ENCODE measurements around the gene RSF1.

RSF1 gene

GRCh38 chr11:77687088-77687487 lies 133.4 kb downstream of the RSF1 start:
- peak in 1 of 4 experiments; percentile 5 for DNase-seq

DNA sequence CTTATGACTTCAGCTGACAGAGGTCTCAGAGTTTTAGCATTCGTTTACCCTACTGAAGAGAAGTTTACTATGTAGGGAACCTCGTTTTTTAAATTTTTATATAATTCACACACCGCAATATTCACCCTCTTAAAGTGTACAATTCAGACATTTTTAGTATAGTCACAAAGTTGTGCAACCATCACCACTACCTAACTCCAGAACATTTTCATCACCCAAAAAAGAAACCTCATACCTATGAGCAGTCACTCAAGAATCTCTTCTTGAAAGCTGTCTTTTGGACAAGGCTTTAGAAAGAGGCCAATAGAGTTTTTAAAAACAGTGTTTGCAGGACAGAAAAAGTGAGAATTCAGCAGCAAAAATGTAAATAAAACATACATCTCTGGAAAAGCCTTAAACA lies 143.4 kb downstream of the RSF1 start:
- DNase-seq: no peak

- no peak for DNase-seq
These were observed 148.3 kb downstream of the RSF1 start for GRCh38 chr11:77672264-77672663.

DNA sequence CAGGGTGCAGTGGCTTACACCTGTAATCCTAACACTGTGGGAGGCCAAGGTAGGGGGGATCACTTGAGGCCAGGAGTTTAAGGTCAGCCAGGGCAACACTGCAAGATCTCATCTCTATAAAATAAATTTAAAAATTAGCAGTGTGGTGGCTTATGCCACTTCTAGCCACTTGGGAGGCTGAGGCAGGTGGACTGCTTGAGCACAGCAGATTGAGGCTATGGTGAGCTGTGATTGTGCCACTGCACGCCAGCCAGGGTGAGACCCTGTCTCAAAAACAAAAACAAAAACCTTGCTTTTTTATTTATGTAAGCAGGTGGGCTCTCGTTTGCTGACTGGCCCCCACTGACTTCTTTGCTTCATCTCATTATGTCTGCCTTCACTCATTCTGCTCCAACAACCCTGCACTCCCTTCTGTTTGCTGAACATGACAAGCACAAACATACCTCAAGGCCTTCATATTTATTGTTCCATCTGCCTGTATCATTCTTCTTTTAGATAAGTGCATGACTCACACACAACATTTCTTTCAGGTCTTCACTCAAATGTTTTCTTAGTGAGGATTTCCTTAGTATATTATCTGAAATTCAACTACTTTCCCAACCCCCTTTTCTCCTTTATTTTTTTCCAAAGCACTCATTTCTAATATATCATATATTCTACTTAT lies 150.5 kb downstream of the RSF1 start:
- DNase-seq: no peak

GRCh38 chr11:77668760-77669159 lies 151.8 kb downstream of the RSF1 start:
- no peak for DNase-seq

DNA sequence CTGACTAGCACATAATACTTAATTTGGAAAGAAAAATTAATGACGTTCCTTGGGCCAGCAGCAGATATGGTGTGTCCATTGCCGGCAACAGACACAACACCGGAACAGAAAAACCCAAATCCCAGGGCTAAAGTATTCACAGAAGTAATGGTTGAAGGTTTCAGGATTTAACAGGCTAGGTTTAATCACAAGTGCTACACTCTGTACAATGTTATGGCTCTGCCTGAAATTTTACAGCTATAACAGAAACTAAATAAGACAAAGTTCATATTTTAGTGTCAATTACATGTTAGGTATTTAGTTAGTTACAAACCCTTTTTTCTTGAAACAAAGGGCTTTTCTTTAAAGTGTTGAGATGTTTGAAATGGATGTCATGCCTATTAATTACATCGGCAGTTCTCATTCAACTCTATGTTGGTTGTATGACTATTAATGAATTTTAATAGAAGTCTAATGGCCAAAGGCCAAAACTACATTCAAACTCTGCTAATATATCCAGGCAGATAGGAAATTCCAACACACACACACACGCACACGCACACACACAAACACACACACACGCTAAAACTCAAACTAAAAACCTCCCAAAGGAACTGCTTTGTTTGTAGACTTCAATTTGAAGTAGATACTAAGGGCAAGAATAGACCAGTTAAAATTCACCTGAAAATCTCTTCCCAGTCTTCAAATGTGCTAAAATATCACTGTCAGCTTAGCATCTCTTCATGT lies 155.1 kb downstream of the RSF1 start:
- no peak for DNase-seq

GRCh38 chr11:77661670-77662069 lies 158.9 kb downstream of the RSF1 start:
- DNase-seq: no peak

DNA sequence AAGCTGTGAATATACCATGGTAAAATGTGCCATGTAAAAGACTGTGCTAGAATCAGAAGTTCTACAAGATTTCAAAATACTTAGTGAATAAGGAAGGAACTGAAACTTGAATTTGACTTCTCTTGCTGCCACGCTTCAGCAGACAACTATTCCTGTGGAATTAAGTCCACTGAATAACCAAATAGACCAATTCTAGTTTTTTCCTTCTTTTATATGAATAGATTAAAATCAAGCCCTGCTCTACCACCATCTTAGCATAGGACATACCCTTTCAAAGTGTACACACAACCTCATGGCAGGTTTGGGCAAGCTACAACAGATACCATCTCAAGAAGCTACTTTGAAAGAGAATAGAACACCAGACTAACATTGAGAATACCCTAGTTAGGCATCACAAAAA lies 159.6 kb downstream of the RSF1 start:
- DNase-seq: peak in 2 of 4 experiments; percentile 36 to 62

GRCh38 chr11:77658213-77659013 lies 162.1 kb downstream of the RSF1 start:
- DNase-seq: no peak

DNA sequence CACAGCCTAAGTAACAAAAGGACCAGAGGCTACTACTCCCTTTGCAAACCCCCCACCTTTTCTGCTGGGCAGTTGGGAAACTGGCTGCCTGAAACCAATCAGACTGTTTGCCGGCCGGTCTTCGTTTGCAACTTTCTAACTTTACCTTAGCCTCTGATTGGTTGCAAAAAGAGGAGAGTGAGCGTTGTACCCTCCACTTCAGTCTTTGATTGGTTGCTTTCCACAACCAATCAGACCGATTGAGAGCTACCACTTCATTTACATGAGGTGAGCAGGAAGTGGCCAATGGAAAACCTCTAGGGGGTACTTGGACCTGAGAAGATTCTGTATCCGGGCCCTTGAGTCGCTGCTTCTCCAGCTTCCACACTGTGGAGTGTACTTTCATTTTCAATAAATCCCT lies 164.2 kb downstream of the RSF1 start:
- no peak for DNase-seq

GRCh38 chr11:77654770-77655434 lies 165.6 kb downstream of the RSF1 start:
- no peak for DNase-seq

DNA sequence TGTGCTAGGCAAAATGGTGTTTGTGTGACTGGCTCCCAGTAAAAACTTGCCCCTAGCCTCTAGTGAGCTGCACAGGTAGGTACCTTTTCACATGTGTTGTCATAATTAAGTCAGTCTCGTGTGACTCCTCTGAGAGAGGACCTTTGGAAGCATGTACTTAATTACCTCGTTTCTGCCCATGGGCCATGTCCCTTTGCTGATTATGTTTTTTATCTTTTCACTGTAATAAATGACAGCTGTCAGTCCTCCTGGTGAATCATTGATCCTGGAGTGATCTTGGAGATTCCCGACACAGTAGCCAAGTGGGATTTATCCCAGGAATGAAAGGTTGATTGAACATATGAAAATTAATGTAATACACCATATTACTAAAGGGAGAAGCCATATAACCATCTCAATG lies 170.4 kb downstream of the RSF1 start:
- no peak for DNase-seq

GRCh38 chr11:77647654-77648305 lies 172.7 kb downstream of the RSF1 start:
- DNase-seq: no peak

- no peak for DNase-seq
These were observed 175.6 kb downstream of the RSF1 start for GRCh38 chr11:77644887-77645286.

- no peak for DNase-seq
These were observed 178.3 kb downstream of the RSF1 start for GRCh38 chr11:77642228-77642627.

DNA sequence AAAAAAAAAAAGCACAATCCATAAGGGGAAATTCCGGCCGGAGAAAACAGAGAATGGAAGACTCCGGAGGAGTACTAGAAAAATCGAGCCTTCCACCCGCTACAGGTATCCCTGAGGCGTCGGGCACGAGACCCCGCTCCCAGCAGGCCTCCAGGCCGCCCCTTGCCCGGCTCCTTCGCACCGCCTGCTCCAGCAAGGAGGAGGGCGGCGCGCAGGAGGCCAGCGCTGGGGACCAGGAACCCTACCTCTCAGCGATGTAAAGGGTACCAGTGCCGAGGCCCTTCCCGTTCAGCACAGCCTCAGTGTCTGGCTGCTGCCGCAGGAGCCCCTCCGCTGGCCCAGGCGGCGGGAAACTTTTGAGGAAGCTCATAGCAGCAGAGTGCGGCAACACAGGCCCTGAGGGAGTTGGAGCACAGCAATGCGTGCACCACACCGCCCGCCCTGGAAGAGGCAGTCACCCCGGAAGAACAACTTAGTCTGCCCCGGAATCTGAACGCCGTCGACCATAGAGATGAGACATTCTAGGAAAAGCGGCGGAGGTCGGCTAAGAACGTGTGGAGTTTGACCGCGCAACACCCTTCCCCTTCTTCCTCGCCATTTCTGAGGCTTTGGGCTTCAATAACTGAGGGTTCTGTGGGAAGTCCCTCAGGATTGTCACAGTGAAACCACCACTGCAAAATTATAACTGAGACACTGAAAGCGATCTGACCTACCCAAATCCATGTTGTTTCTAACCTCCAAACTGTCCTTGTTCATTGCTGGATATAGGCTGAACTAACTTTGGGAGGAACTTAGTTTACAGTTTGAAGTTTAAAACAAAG lies 183.0 kb downstream of the RSF1 start, which contains the start of gene CLNS1A:
CLNS1A (minus strand) TSS at position 450 of the 821 bp plus-strand sequence; CDS start at position 370, 80 bp downstream.
- DNase-seq: peak; percentile 92 to 95 (median 94)

- DNase-seq: peak; percentile 13 to 47 (median 28)
These were observed 183.7 kb downstream of the RSF1 start for GRCh38 chr11:77636731-77637344.

DNA sequence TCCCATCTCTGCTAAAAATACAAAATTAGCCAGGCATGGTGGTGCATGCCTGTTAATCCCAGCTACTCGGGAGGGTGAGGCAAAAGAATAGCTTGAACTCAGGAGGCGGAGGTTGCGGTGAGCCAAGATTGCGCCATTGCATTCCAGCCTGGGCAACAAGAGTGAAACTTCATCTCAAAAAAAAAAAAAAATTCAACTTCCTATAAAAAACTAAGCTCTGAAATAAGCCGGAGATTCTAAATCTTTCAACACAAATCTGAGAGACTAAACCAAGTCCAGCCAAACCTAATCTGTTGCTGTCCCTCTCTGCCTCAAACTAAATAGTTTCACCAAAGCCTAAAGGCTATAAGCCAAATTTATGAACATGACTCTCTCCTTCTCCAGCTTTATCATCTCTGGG lies 186.6 kb downstream of the RSF1 start:
- DNase-seq: peak; percentile 30 to 62 (median 52)

DNA sequence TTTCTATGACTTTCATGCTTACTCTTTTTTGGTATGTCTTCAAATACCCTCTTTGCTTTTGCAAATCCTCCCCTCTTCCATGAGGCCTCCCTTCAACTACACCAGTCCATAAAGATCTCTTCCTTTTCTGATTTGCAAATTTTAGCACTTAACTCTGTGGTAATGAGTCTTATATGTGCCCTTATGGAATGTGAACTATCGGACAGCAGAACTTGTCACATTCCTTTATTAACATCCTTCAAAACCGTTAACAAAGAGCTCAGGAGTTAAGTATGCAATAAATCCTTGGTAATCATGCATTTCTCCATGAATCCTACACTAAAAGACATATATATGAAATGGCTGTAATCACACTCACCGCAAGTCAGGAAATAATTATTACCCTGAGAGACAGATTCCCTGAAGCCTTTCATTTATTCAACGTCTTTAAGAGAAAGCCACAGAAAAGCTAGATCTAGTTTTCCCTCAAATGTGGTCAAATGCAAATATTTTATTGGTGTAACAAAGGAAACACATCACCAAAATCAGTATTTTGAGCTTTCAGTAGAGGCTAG lies 190.3 kb downstream of the RSF1 start:
- DNase-seq: no peak

DNA sequence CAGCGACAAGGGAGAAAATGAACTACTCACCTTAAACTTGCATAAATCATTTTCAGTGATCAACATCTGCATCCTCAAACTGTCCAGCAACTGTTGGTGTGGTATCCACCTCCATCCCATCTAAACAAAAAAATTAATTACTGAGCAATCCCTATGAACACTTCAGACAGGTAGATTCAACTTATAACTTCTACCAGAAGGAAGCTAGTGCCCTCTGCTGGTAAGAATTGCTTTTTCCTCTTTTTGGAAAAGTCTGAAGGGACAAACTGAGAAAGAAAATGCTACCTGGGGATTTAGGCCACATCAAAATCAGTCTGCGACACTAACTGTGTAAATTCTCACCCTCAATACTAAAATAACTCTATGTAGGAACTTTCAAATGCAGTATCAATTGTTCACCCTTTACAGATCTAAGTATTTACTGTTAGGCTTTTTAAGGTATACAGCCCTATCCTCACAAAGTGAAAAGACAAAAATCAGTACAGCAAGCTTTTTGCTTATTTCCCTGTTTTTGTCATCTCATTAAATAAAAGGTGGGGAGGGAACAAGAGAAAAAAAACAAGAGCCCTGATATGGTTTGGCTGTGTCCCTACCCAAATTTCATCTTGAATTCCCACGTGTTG lies 200.8 kb downstream of the RSF1 start:
- peak; percentile 58 to 70 (median 63) for DNase-seq

All from suppressor macrophage (primary cell).